Body of pancreas (tissue), 4 donors: Measurements from ENCODE around the gene KCNT2. TPM values are rescaled to one million over a fixed set of nuclear protein-coding genes. Genes with fewer than 3 reads are reported as not detected.

Source experiments
- ATAC-seq: fragments of 150-250 bp; one replicate; pipeline ENCODE4 v1.9.1; 2016
- DNase-seq, 4 donors: peaks; one replicate each; pipeline ENCODE4 v3.0.0-alpha.2; 2019
- H3K27ac ChIP-seq, 4 donors: fragments of 200-600 bp; sonication (generic); 1 replicate in 3 of 4; 2 replicates in 1 of 4; pipeline versions ENCODE4 v1.5.1 to v1.6.1; 2016 to 2019; ENCODE audit warnings: mild to moderate bottlenecking in 1 of 4, mixed read lengths in 1 of 4, moderate library complexity in 1 of 4
- H3K27me3 ChIP-seq, 2 donors: fragments of 200-600 bp; sonication (generic); one replicate each; pipeline ENCODE4 v1.6.0; 2016; ENCODE audit warnings: mild to moderate bottlenecking in 1 of 2
- H3K36me3 ChIP-seq, 2 donors: fragments of 200-600 bp; sonication (generic); replicated peaks in 1 of 2; 2 replicates each; pipeline ENCODE4 v1.5.1; 2016; ENCODE audit warnings: low read depth in 2 of 2; ENCODE audit not compliant: insufficient read depth in 1 of 2
- H3K4me1 ChIP-seq: fragments of 200-600 bp; sonication (generic); one replicate; pipeline ENCODE4 v1.6.0; 2016
- H3K4me3 ChIP-seq, 2 donors: fragments of 200-600 bp; sonication (generic); 1 replicate in 1 of 2; 2 replicates in 1 of 2; pipeline ENCODE4 v1.5.1; 2016 to 2019
- H3K9me3 ChIP-seq, 3 donors: fragments of 200-600 bp; sonication (generic); 1 replicate in 2 of 3; 2 replicates in 1 of 3; pipeline ENCODE4 v1.5.1; 2016
- CTCF ChIP-seq, 7 experiments: fragments of 450-650 bp in 4 of 7; fragments of 200-600 bp in 3 of 7; sonication (generic) in 3 of 7; IDR thresholded peaks; one replicate each; pipeline ENCODE4 v1.5.1; 2016 to 2019; ENCODE audit warnings: antibody characterized with exemption in 7 of 7
- POLR2A ChIP-seq, 3 donors: fragments of 450-650 bp; IDR thresholded peaks; one replicate each; pipeline ENCODE4 v1.6.1; 2016; ENCODE audit warnings: antibody characterized with exemption in 3 of 3, mild to moderate bottlenecking in 2 of 3
- WGBS, 2 donors: methylation state at CpG; one replicate each; pipeline ENCODE4 v1.1.5; 2017; 5-methylcytosine and 5-hydroxymethylcytosine counted together
- intact Hi-C: fragments of 100-400 bp; cut with DNase I; formaldehyde crosslinking; loops from one replicate; pipeline ENCODE4 v1.15.1; 2023
- total RNA-seq, 2 donors: library from RNA; depleted of rRNA; stranded (reverse); fragments of >200 nt; gene quantifications; one replicate each; pipeline ENCODE4 v1.1.0, GENCODE V29; 2016

Gene KCNT2
- total RNA-seq, 2 donors from 2014 or later, result 0.78 to 0.99 TPM

DNA sequence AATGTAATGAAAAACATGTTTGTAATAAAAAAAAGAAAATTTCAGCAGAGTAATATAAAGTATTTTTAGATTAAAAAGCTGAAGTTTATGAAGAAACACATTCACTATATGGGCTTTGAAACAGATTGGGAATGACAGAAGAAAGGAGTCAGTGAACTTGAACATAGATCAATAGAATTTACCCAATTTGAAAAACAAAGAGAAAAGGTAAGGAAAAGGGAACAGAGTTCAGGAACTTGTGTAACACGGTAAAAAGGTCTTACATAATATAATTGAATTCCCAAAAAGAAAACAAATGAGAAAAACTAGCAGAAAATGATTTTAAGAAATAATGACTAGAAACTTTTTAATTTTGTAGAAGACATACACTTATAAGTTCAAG is 206.8 kb downstream of the KCNT2 start:
- intact Hi-C loops, result no loop called here
- no peak for ATAC-seq
- DNase-seq, result no peak
- H3K27me3 ChIP-seq, result no peaks in the 10 kb centered on the region
- no peak for TF ChIP-seq POLR2A (IDR thresholded peaks at IDR 0.05)
- TF ChIP-seq CTCF (IDR thresholded peaks at IDR 0.05), result no peak
- no peaks in the 10 kb centered on the region for H3K4me1 ChIP-seq
- H3K27ac ChIP-seq, result no peak overlapping the region
- H3K4me3 ChIP-seq, result no peak overlapping the region
- H3K9me3 ChIP-seq, result no peaks in the 10 kb centered on the region
- H3K36me3 ChIP-seq, result no peaks in the 10 kb centered on the region
- 35% methylated on average over 1 of the region's 1 CpG for WGBS, 2 donors

DNA sequence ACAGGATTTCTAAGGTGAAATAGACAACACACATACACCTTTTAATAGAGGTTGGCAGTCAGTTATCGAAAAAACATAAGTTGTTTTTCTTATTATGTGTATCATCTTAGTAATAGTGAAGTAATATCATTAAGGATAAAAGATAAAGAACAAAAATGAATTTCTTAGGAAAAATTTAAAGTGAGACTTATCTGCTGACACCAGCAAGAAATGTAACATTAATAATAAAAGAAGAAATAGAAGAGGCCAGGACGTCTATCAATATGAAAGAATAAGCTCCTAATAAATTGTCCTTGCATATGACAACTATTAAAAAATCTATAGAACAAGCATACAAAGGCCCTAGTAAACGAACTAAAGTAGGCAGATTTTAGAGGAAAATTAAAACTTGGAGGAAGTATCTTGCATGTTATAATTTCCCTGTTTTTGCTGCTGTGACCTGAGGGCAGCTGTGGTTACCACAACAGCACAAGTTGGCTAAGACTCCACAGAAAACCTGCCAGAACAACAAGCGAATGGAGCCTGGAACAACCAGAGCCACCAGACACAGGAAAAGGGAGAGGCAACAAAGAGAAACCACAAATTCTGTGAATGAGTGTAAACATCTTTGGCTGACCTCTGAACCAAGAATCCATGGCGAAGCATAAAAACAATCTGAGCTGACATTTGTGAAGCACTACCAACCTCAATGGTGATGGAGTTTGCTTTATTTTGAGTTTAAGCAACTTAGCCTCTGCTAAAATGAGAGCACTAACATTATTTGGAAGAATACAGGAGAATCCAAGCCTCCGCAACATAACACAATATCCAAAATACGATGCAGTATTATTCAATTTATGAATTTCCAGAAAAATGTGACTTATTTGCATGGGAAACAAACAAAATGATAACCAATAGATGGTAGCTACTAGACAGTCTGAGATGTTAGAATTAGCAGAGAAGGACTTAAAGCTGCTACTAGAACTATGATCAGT is 207.5 kb downstream of the KCNT2 start:
- peak in 2 of 4 donors; percentile 14 to 42 for DNase-seq
- H3K4me1 ChIP-seq, result no peaks in the 10 kb centered on the region
- no peaks in the 10 kb centered on the region for H3K27me3 ChIP-seq
- intact Hi-C loops, result no loop called here
- H3K9me3 ChIP-seq, result no peaks in the 10 kb centered on the region
- H3K27ac ChIP-seq, result no peak overlapping the region
- H3K4me3 ChIP-seq, result no peak overlapping the region
- no peaks in the 10 kb centered on the region for H3K36me3 ChIP-seq
- TF ChIP-seq POLR2A (IDR thresholded peaks at IDR 0.05), result no peak
- no peak for TF ChIP-seq CTCF (IDR thresholded peaks at IDR 0.05)
- 63 to 68% methylated on average over 7 of the region's 7 CpGs for WGBS, 2 donors
- ATAC-seq, result peak; percentile 30

GRCh38 chr1:196399713-196400112 is 208.5 kb downstream of the KCNT2 start:
- Histone ChIP-seq H3K27me3 (no peaks in the 10 kb centered on the region), H3K4me1 (no peaks in the 10 kb centered on the region), H3K27ac (no peak overlapping the region), H3K9me3 (no peaks in the 10 kb centered on the region), H3K36me3 (no peaks in the 10 kb centered on the region), H3K4me3 (no peak overlapping the region)
- 78 to 81% methylated on average over 2 of the region's 2 CpGs for WGBS, 2 donors
- intact Hi-C loops, result no loop called here
- no peak for TF ChIP-seq POLR2A (IDR thresholded peaks at IDR 0.05)
- TF ChIP-seq CTCF (IDR thresholded peaks at IDR 0.05), result no peak
- DNase-seq, result no peak
- ATAC-seq, result no peak

- Histone ChIP-seq H3K4me3 (no peak overlapping the region), H3K36me3 (no peaks in the 10 kb centered on the region), H3K27me3 (no peaks in the 10 kb centered on the region), H3K9me3 (no peaks in the 10 kb centered on the region), H3K4me1 (no peaks in the 10 kb centered on the region), H3K27ac (no peak overlapping the region)
- WGBS, 2 donors, result 77 to 80% methylated on average over 4 of the region's 4 CpGs
- intact Hi-C loops, result no loop called here
- no peak for ATAC-seq
- DNase-seq, result peak in 3 of 4 donors; percentile 10 to 20 (median 18)
- no peak for TF ChIP-seq CTCF (IDR thresholded peaks at IDR 0.05)
- TF ChIP-seq POLR2A (IDR thresholded peaks at IDR 0.05), result no peak
Observed at GRCh38 chr1:196393742-196394141, 214.5 kb downstream of the KCNT2 start.
